Thyroid gland (tissue), 4 donors: ENCODE measurements around the gene CRY1.

ENCODE experiments used
- POLR2A ChIP-seq, 2 donors: fragments of 450-650 bp; IDR thresholded peaks; one replicate each; pipeline ENCODE4 v1.6.1; 2017; ENCODE audit warnings: antibody characterized with exemption in 2 of 2, mild to moderate bottlenecking in 2 of 2, moderate library complexity in 1 of 2
- TF ChIP-seq, protein P1 (sequence below), 6 experiments: fragments of 200-600 bp in 3 of 6; fragments of 450-650 bp in 3 of 6; sonication (generic) in 3 of 6; IDR thresholded peaks; one replicate each; pipeline ENCODE4 v1.5.1; 2016 to 2019; ENCODE audit warnings: antibody characterized with exemption in 6 of 6, mild to moderate bottlenecking in 2 of 6, inconsistent platforms in 1 of 6, moderate library complexity in 1 of 6

DNA sequence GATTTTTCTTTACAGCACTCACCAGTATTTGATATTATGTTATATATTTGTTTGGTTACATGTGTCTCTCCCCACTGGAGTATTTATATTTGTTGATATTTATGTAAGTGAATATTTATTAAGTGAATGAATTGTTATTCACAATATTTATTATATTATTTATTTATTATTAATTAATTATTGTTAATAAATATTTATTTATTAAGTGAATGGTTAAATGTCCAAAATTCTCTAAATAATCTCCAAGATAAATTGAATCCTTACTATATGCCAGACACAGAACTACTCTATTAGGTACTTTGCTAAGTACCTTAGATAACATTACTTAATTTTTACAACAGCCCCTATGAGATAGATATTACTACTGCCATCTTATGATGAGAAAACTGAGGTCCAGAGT is 10.2 kb upstream of the CRY1 start:
- TF ChIP-seq, protein P1, sequence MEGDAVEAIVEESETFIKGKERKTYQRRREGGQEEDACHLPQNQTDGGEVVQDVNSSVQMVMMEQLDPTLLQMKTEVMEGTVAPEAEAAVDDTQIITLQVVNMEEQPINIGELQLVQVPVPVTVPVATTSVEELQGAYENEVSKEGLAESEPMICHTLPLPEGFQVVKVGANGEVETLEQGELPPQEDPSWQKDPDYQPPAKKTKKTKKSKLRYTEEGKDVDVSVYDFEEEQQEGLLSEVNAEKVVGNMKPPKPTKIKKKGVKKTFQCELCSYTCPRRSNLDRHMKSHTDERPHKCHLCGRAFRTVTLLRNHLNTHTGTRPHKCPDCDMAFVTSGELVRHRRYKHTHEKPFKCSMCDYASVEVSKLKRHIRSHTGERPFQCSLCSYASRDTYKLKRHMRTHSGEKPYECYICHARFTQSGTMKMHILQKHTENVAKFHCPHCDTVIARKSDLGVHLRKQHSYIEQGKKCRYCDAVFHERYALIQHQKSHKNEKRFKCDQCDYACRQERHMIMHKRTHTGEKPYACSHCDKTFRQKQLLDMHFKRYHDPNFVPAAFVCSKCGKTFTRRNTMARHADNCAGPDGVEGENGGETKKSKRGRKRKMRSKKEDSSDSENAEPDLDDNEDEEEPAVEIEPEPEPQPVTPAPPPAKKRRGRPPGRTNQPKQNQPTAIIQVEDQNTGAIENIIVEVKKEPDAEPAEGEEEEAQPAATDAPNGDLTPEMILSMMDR (IDR thresholded peaks at IDR 0.05), result no peak
- no peak for TF ChIP-seq POLR2A (IDR thresholded peaks at IDR 0.05)
